Smooth muscle cell (in vitro differentiated cells): ENCODE measurements around the gene INS. TPM values are rescaled to one million over a fixed set of nuclear protein-coding genes. Genes with fewer than 3 reads are reported as not detected.

Experiments
- DNase-seq: peaks from one replicate; lab custom pipeline; 2025; ENCODE audit not compliant: unreplicated experiment; lab: John Stamatoyannopoulos, UW
- H2AFZ ChIP-seq: fragments of 200-600 bp; sonication (generic); 2 replicates; pipeline ENCODE4 v1.6.0; 2016; ENCODE audit warnings: antibody characterized with exemption, low read depth, mild to moderate bottlenecking
- H3F3A ChIP-seq: fragments of 200-600 bp; sonication (generic); 2 replicates; pipeline ENCODE4 v1.6.0; 2017; ENCODE audit warnings: antibody characterized with exemption, low read depth
- H3K27ac ChIP-seq: fragments of 200-600 bp; sonication (generic); 2 replicates; pipeline ENCODE4 v1.5.1; 2016; ENCODE audit warnings: low read depth, mild to moderate bottlenecking
- H3K27me3 ChIP-seq: fragments of 200-600 bp; sonication (generic); 2 replicates; pipeline ENCODE4 v1.6.1; 2016; ENCODE audit warnings: low read depth, mild to moderate bottlenecking
- H3K36me3 ChIP-seq: fragments of 200-600 bp; sonication (generic); 2 replicates; pipeline ENCODE4 v1.5.1; 2016; ENCODE audit warnings: low read depth
- H3K4me1 ChIP-seq: fragments of 200-600 bp; sonication (generic); 2 replicates; pipeline ENCODE4 v1.5.1; 2016; ENCODE audit warnings: low read depth
- H3K4me2 ChIP-seq: fragments of 200-600 bp; sonication (generic); 2 replicates; pipeline ENCODE4 v1.6.0; 2016; ENCODE audit warnings: mild to moderate bottlenecking
- H3K4me3 ChIP-seq: fragments of 200-600 bp; sonication (generic); 2 replicates; pipeline ENCODE4 v1.5.1; 2016; ENCODE audit warnings: mild to moderate bottlenecking
- H3K79me2 ChIP-seq: fragments of 200-600 bp; sonication (generic); 2 replicates; pipeline ENCODE4 v1.6.0; 2016; ENCODE audit warnings: low read depth, mild to moderate bottlenecking
- H3K9ac ChIP-seq: fragments of 200-600 bp; sonication (generic); 2 replicates; pipeline ENCODE4 v1.6.0; 2016; ENCODE audit warnings: low read depth
- H3K9me3 ChIP-seq: fragments of 200-600 bp; sonication (generic); replicated peaks from 2 replicates; pipeline ENCODE4 v1.5.1; 2016; ENCODE audit warnings: low read depth
- H4K20me1 ChIP-seq: fragments of 200-600 bp; sonication (generic); 2 replicates; pipeline ENCODE4 v1.6.0; 2016; ENCODE audit warnings: low read depth
- WGBS: methylation state at CpG from one replicate; pipeline ENCODE4 v1.1.7; 2016; ENCODE audit warnings: low lambda C conversion rate; 5-methylcytosine and 5-hydroxymethylcytosine counted together
- polyA plus RNA-seq: library from polyadenylated mRNA; unstranded; fragments of >200 nt; fragmentation: Nextera tagmentation; extraction: Ambion mirVana; gene quantifications from 2 replicates; pipeline ENCODE4 v1.2.1, GENCODE V29; 2016
- total RNA-seq: library from RNA; depleted of rRNA; stranded (reverse); fragments of >200 nt; gene quantifications from 2 replicates; pipeline ENCODE4 v1.2.3, GENCODE V29; 2014
- TF ChIP-seq, protein P1 (sequence below): fragments of 200-600 bp; sonication (generic); IDR thresholded peaks from 2 replicates; pipeline ENCODE4 v1.5.1; 2017; ENCODE audit warnings: borderline replicate concordance, mild to moderate bottlenecking, antibody characterized with exemption; ENCODE audit not compliant: insufficient read depth, poor library complexity, severe bottlenecking

INS gene
- total and polyA plus RNA-seq, 2 experiments from 2014 or later: not detected

- Histone ChIP-seq H3K4me3 (peak overlapping the region; percentile 92), H3K4me2 (peak overlapping the region; percentile 98), H4K20me1 (peaks cover 65% of the 10 kb centered on the region), H3K4me1 (peaks cover 25% of the 10 kb centered on the region), H3K27me3 (no peaks in the 10 kb centered on the region), H2AFZ (no peak overlapping the region), H3K27ac (peak overlapping the region; percentile 62), H3K9me3 (no peaks in the 10 kb centered on the region), H3K9ac (peak overlapping the region; percentile 62), H3F3A (peaks cover 59% of the 10 kb centered on the region), H3K36me3 (no peaks in the 10 kb centered on the region), H3K79me2 (peaks cover 82% of the 10 kb centered on the region)
- under 1% methylated on average over 32 of the region's 50 CpGs for WGBS
- peak; percentile 77 for DNase-seq
- TF ChIP-seq, protein P1, sequence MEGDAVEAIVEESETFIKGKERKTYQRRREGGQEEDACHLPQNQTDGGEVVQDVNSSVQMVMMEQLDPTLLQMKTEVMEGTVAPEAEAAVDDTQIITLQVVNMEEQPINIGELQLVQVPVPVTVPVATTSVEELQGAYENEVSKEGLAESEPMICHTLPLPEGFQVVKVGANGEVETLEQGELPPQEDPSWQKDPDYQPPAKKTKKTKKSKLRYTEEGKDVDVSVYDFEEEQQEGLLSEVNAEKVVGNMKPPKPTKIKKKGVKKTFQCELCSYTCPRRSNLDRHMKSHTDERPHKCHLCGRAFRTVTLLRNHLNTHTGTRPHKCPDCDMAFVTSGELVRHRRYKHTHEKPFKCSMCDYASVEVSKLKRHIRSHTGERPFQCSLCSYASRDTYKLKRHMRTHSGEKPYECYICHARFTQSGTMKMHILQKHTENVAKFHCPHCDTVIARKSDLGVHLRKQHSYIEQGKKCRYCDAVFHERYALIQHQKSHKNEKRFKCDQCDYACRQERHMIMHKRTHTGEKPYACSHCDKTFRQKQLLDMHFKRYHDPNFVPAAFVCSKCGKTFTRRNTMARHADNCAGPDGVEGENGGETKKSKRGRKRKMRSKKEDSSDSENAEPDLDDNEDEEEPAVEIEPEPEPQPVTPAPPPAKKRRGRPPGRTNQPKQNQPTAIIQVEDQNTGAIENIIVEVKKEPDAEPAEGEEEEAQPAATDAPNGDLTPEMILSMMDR: no peak
Observed at GRCh38 chr11:2137202-2138067, 23.6 kb downstream of the INS start.

GRCh38 chr11:2136952-2137201 lies 24.1 kb downstream of the INS start:
- no peak for DNase-seq
- Histone ChIP-seq H2AFZ (no peak overlapping the region), H3K4me2 (peak overlapping the region; percentile 98), H3K79me2 (peaks cover 79% of the 10 kb centered on the region), H3K27me3 (no peaks in the 10 kb centered on the region), H3K4me1 (peaks cover 24% of the 10 kb centered on the region), H3K36me3 (no peaks in the 10 kb centered on the region), H3K4me3 (peak overlapping the region; percentile 92), H4K20me1 (peaks cover 71% of the 10 kb centered on the region), H3K27ac (no peak overlapping the region), H3K9ac (peak overlapping the region; percentile 62), H3K9me3 (no peaks in the 10 kb centered on the region), H3F3A (peaks cover 65% of the 10 kb centered on the region)
- no CpG with 5 or more reads among the region's 8 CpGs for WGBS
- TF ChIP-seq, protein P1: no peak

DNA sequence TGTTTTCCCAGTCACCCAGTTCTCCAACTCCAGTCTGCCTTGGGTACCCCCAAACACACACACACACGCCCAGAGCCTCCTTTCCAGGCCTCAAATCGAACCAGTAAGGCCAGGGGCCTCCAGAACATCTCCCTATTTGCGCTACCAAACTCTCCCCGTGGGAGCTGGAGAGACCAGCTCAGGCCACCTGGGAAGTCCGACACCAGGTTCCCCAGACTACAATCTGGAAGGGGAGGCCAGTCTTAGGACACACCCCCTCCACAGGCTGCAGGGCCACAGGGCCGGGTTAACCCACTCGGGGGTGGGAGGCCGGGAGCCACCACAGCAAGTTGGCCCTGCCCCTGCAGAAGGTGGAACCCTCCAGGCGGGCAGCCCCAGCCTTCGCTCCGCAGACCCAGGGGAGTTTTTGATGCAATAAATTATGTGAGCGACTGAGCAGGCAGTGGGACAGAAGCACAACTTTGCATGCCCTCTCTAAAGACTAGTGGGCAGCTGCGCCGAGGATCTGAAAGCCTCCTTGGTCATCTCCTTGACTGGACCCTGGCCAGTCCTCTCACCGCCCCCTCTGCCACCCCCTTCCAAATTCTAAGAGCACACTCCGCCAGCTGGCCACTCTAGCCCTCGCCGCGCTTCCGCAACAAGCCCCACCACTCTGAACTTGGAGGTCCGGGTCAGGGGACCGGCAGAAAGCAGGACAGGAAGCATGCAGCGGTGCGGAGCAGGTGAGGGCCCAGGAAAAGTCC lies 24.6 kb downstream of the INS start:
- Histone ChIP-seq H2AFZ (no peak overlapping the region), H3K4me2 (peak overlapping the region; percentile 98), H3K27ac (no peak overlapping the region), H3K4me3 (peak overlapping the region; percentile 92), H3K36me3 (no peaks in the 10 kb centered on the region), H3K79me2 (peaks cover 74% of the 10 kb centered on the region), H3K4me1 (peaks cover 20% of the 10 kb centered on the region), H3K9me3 (no peaks in the 10 kb centered on the region), H3K9ac (peak overlapping the region; percentile 62), H4K20me1 (peaks cover 76% of the 10 kb centered on the region), H3K27me3 (no peaks in the 10 kb centered on the region), H3F3A (peaks cover 70% of the 10 kb centered on the region)
- DNase-seq: no peak
- TF ChIP-seq, protein P1: no peak
- WGBS: 50% methylated on average over 24 of the region's 24 CpGs
